Activated CD8-positive, alpha-beta T cell treated with anti-CD3 and anti-CD28 coated beads for 36 hours (primary cell): Measurements from ENCODE around the gene DZANK1. TPM values are rescaled to one million over a fixed set of nuclear protein-coding genes. Genes with fewer than 3 reads are reported as not detected.

Experiments used
- ATAC-seq: fragments of 200-7000 bp; cut with Tn5 transposase; one replicate; pipeline ENCODE4 v1.10.0; 2021; ENCODE audit warnings: mild to moderate bottlenecking, moderate library complexity
- CTCF ChIA-PET: fragments of 350-600 bp; sonication (Branson Sonifier 250); formaldehyde crosslinking; loops from one replicate; lab custom pipeline; 2021; ENCODE audit warnings: antibody characterized with exemption; lab: Charles Lee
- POLR2A ChIA-PET: fragments of 350-600 bp; sonication (Branson Sonifier 250); formaldehyde crosslinking; loops from one replicate; lab custom pipeline; 2021; ENCODE audit warnings: antibody characterized with exemption; lab: Charles Lee
- DNase-seq: peaks from one replicate; pipeline ENCODE4 v3.0.0-alpha.2; 2020
- H3K27ac Mint-ChIP-seq: one replicate; pipeline ENCODE4 v1.8.0; 2021; ENCODE audit warnings: mild to moderate bottlenecking, mixed read lengths
- H3K27me3 Mint-ChIP-seq: one replicate; pipeline ENCODE4 v1.8.0; 2021; ENCODE audit warnings: mixed read lengths
- H3K36me3 Mint-ChIP-seq: one replicate; pipeline ENCODE4 v1.8.0; 2021; ENCODE audit warnings: low read depth, mixed read lengths
- H3K4me1 Mint-ChIP-seq: one replicate; pipeline ENCODE4 v1.8.0; 2021; ENCODE audit warnings: low read depth, mixed read lengths
- H3K4me3 Mint-ChIP-seq: one replicate; pipeline ENCODE4 v1.8.0; 2021; ENCODE audit warnings: mild to moderate bottlenecking, moderate library complexity, mixed read lengths
- H3K9me3 Mint-ChIP-seq: one replicate; pipeline ENCODE4 v1.8.0; 2021; ENCODE audit warnings: mixed read lengths
- CTCF ChIP-seq: fragments of 200-600 bp; IDR thresholded peaks from one replicate; pipeline ENCODE4 v1.8.0; 2022; ENCODE audit warnings: antibody characterized with exemption, mild to moderate bottlenecking
- intact Hi-C: fragments of 100-400 bp; cut with micrococcal nuclease; formaldehyde crosslinking; loops from one replicate; pipeline ENCODE4 v1.10.0; 2022
- total RNA-seq, 2 experiments: library from RNA; stranded (reverse); gene quantifications; one replicate each; pipeline ENCODE4 v1.2.3, GENCODE V29; 2021

DZANK1 gene
- total RNA-seq, 2 experiments from 2014 or later: 1.4 to 1.8 TPM

GRCh38 chr20:18430172-18430826, 36.5 kb downstream of the DZANK1 start:
- ATAC-seq (no peak), DNase-seq (no peak)
- H3K27me3 Mint-ChIP-seq: no peaks in the 10 kb centered on the region
- ChIA-PET CTCF (interaction anchor here (0.6 to 1.2 kb wide), 2 partner anchors 12 to 26 kb away, joined by 3 read pairs; no protein-coding TSS in a partner anchor), POLR2A (no interaction called here)
- no peak overlapping the region for H3K27ac Mint-ChIP-seq
- no peak for TF ChIP-seq CTCF
- no peaks in the 10 kb centered on the region for H3K4me1 Mint-ChIP-seq
- H3K4me3 Mint-ChIP-seq: no peak overlapping the region
- no peaks in the 10 kb centered on the region for H3K36me3 Mint-ChIP-seq
- H3K9me3 Mint-ChIP-seq: no peaks in the 10 kb centered on the region
- intact Hi-C loops: no loop called here

- TF ChIP-seq CTCF: no peak
- no peak for DNase-seq
- CTCF ChIA-PET: interaction anchor here (0.6 kb wide), 1 partner anchor 14 kb away, joined by 3 read pairs; no protein-coding TSS in a partner anchor
- Mint-ChIP-seq H3K4me3 (no peak overlapping the region), H3K27ac (no peak overlapping the region), H3K4me1 (no peaks in the 10 kb centered on the region), H3K9me3 (no peaks in the 10 kb centered on the region), H3K27me3 (no peaks in the 10 kb centered on the region), H3K36me3 (no peaks in the 10 kb centered on the region)
- no peak for ATAC-seq
- intact Hi-C loops: no loop called here
- POLR2A ChIA-PET: no interaction called here
Observed at GRCh38 chr20:18428490-18429173, 38.2 kb downstream of the DZANK1 start.

GRCh38 chr20:18427214-18427613, 39.6 kb downstream of the DZANK1 start:
- no peak for TF ChIP-seq CTCF
- H3K4me1 Mint-ChIP-seq: no peaks in the 10 kb centered on the region
- H3K27ac Mint-ChIP-seq: no peak overlapping the region
- DNase-seq: no peak
- H3K27me3 Mint-ChIP-seq: no peaks in the 10 kb centered on the region
- no peaks in the 10 kb centered on the region for H3K36me3 Mint-ChIP-seq
- H3K9me3 Mint-ChIP-seq: no peaks in the 10 kb centered on the region
- ChIA-PET POLR2A (no interaction called here), CTCF (no interaction called here)
- no peak overlapping the region for H3K4me3 Mint-ChIP-seq
- no peak for ATAC-seq
- intact Hi-C loops: no loop called here

GRCh38 chr20:18421608-18422007, 45.2 kb downstream of the DZANK1 start:
- no peak for TF ChIP-seq CTCF
- Mint-ChIP-seq H3K4me3 (no peak overlapping the region), H3K27ac (no peak overlapping the region), H3K9me3 (no peaks in the 10 kb centered on the region), H3K4me1 (no peaks in the 10 kb centered on the region), H3K36me3 (no peaks in the 10 kb centered on the region), H3K27me3 (no peaks in the 10 kb centered on the region)
- intact Hi-C loops: no loop called here
- ChIA-PET POLR2A (no interaction called here), CTCF (interaction anchor here (1.0 kb wide), 1 partner anchor 8 kb away, joined by 4 read pairs; no protein-coding TSS in a partner anchor)
- DNase-seq (no peak), ATAC-seq (no peak)

GRCh38 chr20:18416486-18416885, 50.3 kb downstream of the DZANK1 start:
- CTCF ChIA-PET: interaction anchor here (1.4 kb wide), 1 partner anchor 51 kb away, joined by 3 read pairs; the partner anchor contains the start of genes DZANK1 and POLR3F
- no peaks in the 10 kb centered on the region for H3K27me3 Mint-ChIP-seq
- H3K36me3 Mint-ChIP-seq: no peaks in the 10 kb centered on the region
- no peak for DNase-seq
- intact Hi-C loops: no loop called here
- H3K27ac Mint-ChIP-seq: no peak overlapping the region
- TF ChIP-seq CTCF: no peak
- no peak for ATAC-seq
- no peaks in the 10 kb centered on the region for H3K9me3 Mint-ChIP-seq
- POLR2A ChIA-PET: no interaction called here
- H3K4me3 Mint-ChIP-seq: no peak overlapping the region
- peaks cover 3% of the 10 kb centered on the region for H3K4me1 Mint-ChIP-seq
